Measurements from ENCODE around the gene DUXB.

DUXB gene

GRCh38 chr16:75682308-75682707, 19.0 kb downstream of the DUXB start (continued):
- TF ChIP-seq, protein P1, sequence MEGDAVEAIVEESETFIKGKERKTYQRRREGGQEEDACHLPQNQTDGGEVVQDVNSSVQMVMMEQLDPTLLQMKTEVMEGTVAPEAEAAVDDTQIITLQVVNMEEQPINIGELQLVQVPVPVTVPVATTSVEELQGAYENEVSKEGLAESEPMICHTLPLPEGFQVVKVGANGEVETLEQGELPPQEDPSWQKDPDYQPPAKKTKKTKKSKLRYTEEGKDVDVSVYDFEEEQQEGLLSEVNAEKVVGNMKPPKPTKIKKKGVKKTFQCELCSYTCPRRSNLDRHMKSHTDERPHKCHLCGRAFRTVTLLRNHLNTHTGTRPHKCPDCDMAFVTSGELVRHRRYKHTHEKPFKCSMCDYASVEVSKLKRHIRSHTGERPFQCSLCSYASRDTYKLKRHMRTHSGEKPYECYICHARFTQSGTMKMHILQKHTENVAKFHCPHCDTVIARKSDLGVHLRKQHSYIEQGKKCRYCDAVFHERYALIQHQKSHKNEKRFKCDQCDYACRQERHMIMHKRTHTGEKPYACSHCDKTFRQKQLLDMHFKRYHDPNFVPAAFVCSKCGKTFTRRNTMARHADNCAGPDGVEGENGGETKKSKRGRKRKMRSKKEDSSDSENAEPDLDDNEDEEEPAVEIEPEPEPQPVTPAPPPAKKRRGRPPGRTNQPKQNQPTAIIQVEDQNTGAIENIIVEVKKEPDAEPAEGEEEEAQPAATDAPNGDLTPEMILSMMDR (tag by site-specific recombination; IDR thresholded peaks at IDR 0.05) = no peak

- Histone ChIP-seq H3K4me1 (ENCODE audit: control insufficient read depth, insufficient read depth, low read length) (no peaks in the 10 kb centered on the region), H3K4me3 (ENCODE audit: low read depth, low read length) (no peak overlapping the region), H3K9me3 (ENCODE audit: control insufficient read depth, insufficient read depth, low read depth, low read length) (no peaks in the 10 kb centered on the region), H3K36me3 (ENCODE audit: control insufficient read depth in 2 of 2, insufficient read depth in 1 of 2, low read length in 2 of 2) (no peaks in the 10 kb centered on the region), H3K27ac (ENCODE audit: extremely low read depth, low read depth, low read length) (no peak overlapping the region)
- CTCF ChIA-PET = no interaction called here
- POLR2A ChIA-PET = no interaction called here
- TF ChIP-seq ZNF561 (tag by site-specific recombination; IDR thresholded peaks at IDR 0.05; ENCODE audit: borderline replicate concordance) (no peak), ZNF843 (tag by site-specific recombination; IDR thresholded peaks at IDR 0.05) (no peak), ZNF114 (tag by site-specific recombination; IDR thresholded peaks at IDR 0.05) (no peak)
- TF ChIP-seq, protein P2, sequence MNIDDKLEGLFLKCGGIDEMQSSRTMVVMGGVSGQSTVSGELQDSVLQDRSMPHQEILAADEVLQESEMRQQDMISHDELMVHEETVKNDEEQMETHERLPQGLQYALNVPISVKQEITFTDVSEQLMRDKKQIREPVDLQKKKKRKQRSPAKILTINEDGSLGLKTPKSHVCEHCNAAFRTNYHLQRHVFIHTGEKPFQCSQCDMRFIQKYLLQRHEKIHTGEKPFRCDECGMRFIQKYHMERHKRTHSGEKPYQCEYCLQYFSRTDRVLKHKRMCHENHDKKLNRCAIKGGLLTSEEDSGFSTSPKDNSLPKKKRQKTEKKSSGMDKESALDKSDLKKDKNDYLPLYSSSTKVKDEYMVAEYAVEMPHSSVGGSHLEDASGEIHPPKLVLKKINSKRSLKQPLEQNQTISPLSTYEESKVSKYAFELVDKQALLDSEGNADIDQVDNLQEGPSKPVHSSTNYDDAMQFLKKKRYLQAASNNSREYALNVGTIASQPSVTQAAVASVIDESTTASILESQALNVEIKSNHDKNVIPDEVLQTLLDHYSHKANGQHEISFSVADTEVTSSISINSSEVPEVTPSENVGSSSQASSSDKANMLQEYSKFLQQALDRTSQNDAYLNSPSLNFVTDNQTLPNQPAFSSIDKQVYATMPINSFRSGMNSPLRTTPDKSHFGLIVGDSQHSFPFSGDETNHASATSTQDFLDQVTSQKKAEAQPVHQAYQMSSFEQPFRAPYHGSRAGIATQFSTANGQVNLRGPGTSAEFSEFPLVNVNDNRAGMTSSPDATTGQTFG (tag by site-specific recombination; IDR thresholded peaks at IDR 0.05; ENCODE audit: borderline replicate concordance) = no peak
- TF ChIP-seq, protein P1 (tag by site-specific recombination; IDR thresholded peaks at IDR 0.05) = no peak
Measured at GRCh38 chr16:75679366-75679765, 21.9 kb downstream of the DUXB start.

- TF ChIP-seq ZNF514 (tag by site-specific recombination; IDR thresholded peaks at IDR 0.05) (no peak), KLF1 (tag by site-specific recombination; IDR thresholded peaks at IDR 0.05) (no peak), ZFP37 (tag by site-specific recombination; IDR thresholded peaks at IDR 0.05) (no peak), ZFP3 (tag by site-specific recombination; IDR thresholded peaks at IDR 0.05; ENCODE audit: low read depth) (no peak), ZNF530 (tag by site-specific recombination; IDR thresholded peaks at IDR 0.05; ENCODE audit: low read depth) (no peak), ZNF280C (tag by site-specific recombination; IDR thresholded peaks at IDR 0.05) (no peak), KLF9 (tag by site-specific recombination; IDR thresholded peaks at IDR 0.05; ENCODE audit: low read depth) (no peak)
- TF ChIP-seq, protein P3, sequence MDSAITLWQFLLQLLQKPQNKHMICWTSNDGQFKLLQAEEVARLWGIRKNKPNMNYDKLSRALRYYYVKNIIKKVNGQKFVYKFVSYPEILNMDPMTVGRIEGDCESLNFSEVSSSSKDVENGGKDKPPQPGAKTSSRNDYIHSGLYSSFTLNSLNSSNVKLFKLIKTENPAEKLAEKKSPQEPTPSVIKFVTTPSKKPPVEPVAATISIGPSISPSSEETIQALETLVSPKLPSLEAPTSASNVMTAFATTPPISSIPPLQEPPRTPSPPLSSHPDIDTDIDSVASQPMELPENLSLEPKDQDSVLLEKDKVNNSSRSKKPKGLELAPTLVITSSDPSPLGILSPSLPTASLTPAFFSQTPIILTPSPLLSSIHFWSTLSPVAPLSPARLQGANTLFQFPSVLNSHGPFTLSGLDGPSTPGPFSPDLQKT (IDR thresholded peaks at IDR 0.05; ENCODE audit: borderline replicate concordance, low read depth, low read length) = no peak
- no peak within 1 kb of the TSS for H3K27ac ChIP-seq (ENCODE audit: extremely low read depth, low read depth, low read length)
- ChIA-PET CTCF (interaction anchor here (0.6 kb wide), 1 partner anchor 32 kb away, joined by 3 read pairs; no protein-coding TSS in a partner anchor), POLR2A (no interaction called here)
- no peaks in the 10 kb centered on the region for H3K9me3 ChIP-seq (ENCODE audit: control insufficient read depth, insufficient read depth, low read depth, low read length)
- H3K4me3 ChIP-seq (ENCODE audit: low read depth, low read length) = no peak within 1 kb of the TSS
- H3K36me3 ChIP-seq (ENCODE audit: control insufficient read depth in 2 of 2, insufficient read depth in 1 of 2, low read length in 2 of 2) = no peaks in the 10 kb centered on the region
- H3K4me1 ChIP-seq (ENCODE audit: control insufficient read depth, insufficient read depth, low read length) = no peaks in the 10 kb centered on the region
Measured at GRCh38 chr16:75676909-75677308, 24.4 kb downstream of the DUXB start, which contains the start of gene CPHXL2. Gene CPHXL2, minus strand, starts transcription at chr16:75677009. Its CDS starts 10 bp downstream, at chr16:75676999.

All from HEK293 (cell line).